Stimulated activated CD4-positive, alpha-beta T cell treated with anti-CD3 and anti-CD28 coated beads, Interleukin-15, amount 100 ng/mL, for 48 hours (primary cell): ENCODE data around the gene GMPS.
"Not testable (repeated sequence)": the region's sequence is repeated elsewhere in the genome, so short reads cannot be mapped to it uniquely, and the experiment has no call there.

Experiments
- DNase-seq, 2 donors: peaks; one replicate each; pipeline ENCODE4 v3.0.0-alpha.2; 2020; ENCODE audit warnings: low read depth in 2 of 2

The GMPS gene

DNA sequence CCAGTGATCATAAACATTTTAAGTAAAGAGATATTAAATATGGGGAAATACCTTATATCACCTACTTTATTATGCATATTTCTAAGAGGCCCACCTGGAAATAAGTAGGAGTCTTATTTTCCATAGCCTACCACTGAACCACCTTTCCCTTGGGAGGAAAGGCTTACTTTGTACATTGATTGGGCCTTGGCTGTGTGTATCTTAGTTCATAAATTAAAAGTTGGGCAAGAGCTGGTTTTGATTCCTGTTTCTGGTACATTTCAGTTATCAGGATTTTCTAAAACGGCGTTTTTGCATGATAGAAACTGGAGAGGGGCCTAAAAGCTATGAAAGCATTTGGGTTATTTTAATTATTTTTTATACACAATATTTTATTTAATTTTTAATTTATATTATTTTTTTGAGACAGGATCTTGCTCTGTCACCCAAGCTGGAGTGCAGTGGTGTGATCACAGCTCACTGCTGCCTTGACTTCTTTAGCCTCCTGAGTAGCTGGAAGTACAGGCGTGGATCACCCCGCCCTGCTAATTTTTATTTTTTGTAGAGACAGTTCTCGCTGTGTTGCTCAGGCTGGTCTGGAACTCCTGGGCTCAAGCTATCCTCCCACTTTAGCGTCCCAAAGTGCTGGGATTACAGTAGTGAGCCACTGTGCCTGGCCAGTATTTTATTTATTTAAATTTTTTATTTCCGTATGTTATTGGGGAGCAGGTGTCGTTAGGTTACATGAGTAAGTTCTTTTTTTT lies 2.6 kb downstream of the GMPS start:
- DNase-seq = no peak

GRCh38 chr3:155876037-155876436 lies 5.6 kb downstream of the GMPS start:
- no peak for DNase-seq

GRCh38 chr3:155876503-155876902 lies 6.1 kb downstream of the GMPS start:
- DNase-seq = no peak

GRCh38 chr3:155880286-155880685 lies 9.8 kb downstream of the GMPS start:
- no peak for DNase-seq

DNA sequence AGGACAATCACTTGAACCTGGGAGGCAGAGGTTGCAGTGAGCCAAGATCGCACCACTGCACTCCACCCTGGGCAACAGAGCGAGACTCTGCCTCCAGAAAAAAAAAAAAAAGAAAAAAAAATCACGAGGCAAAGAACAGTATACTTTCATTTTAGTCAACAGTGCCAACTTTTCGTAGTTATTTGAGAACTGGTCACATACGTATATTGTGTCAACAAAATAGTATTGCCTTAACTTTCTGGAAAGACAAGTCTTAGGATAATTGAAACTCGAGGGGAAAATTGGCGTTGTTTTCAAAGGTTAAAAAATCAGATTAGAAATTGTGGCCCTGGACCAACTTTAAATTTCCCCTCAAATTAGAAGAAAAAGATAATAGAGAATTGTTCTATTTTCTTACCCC lies 13.8 kb downstream of the GMPS start:
- DNase-seq = no peak

DNA sequence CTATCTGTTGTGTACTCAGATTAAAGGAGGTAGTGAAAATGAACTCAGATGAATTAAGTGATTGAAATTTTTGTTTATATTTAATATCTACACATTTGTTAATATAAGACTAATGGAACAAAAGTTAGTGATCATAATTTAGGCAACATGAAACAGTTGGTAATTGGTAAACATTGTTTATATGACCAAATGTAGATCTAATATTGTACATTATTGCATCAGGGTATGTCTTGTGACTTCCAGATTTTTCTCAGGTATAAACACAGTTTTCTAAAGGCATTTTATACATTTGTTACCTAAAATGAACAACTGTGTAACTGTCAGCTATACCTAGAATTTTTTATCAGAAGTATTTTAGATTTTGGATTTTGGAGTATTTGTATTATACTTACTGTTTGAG lies 14.8 kb downstream of the GMPS start:
- no peak for DNase-seq

DNA sequence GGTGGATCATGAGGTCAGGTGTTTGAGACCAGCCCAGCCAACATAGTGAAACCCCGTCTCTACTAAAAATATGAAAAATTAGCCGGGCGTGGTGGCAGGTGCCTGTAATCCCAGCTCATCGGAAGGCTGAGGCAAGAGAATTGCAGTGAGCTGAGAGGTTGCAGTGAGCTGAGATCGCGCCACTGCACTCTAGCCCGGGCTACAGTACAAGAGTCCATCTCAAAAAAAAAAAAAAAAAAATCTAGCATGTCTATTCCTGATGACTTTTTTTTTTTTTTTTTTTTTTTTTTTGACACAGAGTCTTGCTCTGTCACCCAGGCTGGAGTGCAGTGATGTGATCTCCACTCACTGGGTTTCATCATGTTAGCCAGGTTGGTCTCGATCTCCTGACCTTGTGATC lies 15.9 kb downstream of the GMPS start:
- not testable (repeated sequence) for DNase-seq

DNA sequence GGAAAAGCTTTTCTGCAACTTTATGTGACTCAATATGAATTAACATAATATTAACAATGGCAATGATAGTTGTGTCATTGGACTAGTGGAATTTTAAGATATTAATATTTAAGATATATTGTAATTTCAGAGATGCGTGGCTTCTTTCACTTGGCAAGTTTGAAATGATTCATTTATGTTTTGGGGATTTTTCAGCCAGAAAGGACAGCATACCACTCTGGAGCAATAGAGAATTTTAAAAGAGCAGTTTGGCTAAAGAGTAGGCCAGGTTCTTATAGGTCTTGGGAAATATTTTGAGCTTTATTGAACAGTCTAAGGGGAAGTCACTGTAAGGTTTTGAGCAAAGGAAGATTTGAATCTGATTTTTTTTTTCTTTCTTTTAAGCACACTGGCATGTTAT lies 16.5 kb downstream of the GMPS start:
- DNase-seq = no peak

- no peak for DNase-seq
These were observed 18.8 kb downstream of the GMPS start for GRCh38 chr3:155889212-155889611.

- DNase-seq = no peak
These were observed 19.5 kb downstream of the GMPS start for GRCh38 chr3:155889952-155890351.

DNA sequence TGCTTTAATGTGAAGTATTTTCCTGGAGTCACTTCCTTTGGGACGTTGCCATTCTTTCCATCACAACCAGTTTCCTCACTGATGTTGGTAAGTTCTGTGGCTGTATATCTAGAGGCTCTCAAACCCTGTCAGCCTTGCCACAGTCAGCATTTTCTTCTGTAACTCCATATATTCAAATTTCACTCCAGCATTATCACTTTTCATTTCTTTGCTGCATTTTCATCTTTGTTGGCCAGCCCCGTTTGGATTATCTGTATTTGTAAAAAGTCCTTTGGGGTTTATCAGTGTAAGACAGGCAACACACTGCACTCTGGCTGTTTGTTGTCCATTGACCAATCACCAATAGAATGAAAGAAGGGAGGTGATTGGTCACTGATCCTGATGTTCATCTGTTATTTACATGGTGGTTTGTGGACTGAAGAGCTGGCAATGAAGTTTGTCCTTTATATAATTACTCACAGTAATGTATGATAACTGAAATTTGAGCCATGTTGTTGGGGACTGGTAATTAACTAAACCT lies 20.3 kb downstream of the GMPS start:
- no peak for DNase-seq

DNA sequence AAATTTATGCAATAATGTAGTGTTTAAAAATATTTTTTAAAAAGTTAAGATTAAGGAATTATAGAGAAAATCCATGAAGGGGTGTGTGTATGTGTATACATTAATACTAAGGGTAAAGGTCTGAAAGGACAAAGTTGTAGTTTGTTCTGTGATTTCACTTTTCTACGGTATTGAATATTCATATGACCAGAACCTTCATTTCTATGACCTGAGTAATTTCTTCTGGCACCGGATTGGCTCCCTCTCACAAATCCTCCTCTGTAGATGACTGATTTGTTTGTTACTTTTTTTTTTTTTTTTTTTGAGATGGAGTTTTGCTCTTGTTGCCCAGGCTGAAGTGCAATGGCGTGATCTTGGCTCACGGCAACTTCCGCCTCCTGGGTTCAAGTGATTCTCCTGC lies 20.9 kb downstream of the GMPS start:
- no peak for DNase-seq

DNA sequence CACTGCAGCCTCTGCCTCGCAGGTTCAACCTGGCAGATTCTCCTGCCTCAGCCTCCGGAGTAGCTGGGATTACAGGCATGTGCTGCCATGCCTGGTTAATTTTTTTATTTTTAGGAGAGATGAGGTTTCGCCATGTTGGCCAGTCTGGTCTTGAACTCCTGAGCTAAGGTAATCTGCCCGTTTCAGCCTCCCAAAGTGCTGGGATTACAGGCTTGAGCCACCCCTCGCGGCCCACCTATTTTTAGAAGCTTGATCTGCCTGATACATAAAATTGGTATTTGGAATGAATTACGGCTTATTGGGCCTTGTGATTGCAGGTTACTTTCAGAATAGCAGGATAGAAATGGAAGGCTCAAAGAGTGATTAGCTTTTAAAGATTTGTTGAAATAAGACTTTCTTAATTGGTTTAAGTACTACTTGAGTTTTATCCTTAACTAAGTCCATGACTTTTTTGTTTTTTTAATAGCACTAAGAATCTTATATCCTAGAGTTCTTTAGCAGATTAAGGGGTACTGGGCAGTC lies 25.0 kb downstream of the GMPS start:
- no peak for DNase-seq

DNA sequence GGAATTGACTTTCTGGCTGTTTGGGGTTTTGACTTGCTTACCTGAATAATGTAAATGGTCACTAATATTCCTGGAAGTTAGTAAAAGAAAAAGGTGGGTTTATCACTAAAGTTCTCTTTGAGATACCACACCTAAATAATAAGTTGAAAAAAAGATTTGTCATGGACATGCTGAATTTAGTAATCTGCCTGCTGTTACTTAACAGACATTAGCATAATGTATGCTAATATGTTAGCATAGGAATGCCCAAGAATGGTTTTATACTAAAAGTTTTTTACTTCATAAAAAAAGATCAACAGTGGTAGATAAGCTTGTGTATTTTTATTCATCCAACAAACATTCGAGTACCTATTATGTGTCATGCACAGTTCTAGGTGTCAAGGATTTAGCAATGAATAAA lies 36.5 kb downstream of the GMPS start:
- no peak for DNase-seq

- DNase-seq = no peak
These were observed 37.6 kb downstream of the GMPS start for GRCh38 chr3:155908086-155908485.

DNA sequence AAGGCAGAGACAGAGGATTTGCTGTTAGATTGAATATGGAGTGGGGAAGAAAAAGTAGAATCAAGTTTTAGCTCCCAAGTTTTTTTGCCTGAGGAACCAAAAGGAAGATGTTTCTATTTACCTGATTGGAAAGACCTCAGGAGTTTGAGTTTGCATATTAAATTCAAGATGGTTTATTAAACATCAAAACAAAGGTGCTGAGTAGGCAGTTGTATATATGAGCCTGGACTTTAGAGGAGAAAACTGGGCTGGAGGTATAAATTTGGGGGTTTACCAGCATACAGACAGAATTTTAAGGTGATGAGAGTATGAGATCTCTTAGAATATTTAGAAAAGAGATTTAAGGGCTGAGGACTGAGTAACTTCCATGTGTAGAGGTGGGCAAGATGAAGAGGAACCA lies 38.2 kb downstream of the GMPS start:
- DNase-seq = no peak

DNA sequence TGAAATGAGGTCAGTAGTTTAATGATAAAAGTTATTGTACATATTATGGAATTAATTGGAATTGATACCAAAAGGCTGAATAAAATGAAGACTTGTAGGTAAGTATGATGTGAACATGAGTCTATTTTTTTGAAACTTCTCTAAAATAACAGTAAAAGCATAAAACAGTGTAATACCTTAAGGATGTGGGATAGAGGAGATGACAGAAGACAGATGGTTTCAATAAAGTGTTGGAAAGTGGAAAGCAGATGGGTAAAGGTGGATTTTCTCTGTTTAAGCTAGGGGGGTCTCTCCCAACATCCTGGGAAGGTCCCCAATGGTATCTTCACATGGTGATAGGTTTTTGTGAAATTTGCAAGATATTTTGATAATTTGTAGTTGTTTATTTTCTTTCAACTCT lies 41.6 kb downstream of the GMPS start:
- no peak for DNase-seq

- no peak for DNase-seq
These were observed 42.2 kb downstream of the GMPS start for GRCh38 chr3:155912579-155913190.

DNA sequence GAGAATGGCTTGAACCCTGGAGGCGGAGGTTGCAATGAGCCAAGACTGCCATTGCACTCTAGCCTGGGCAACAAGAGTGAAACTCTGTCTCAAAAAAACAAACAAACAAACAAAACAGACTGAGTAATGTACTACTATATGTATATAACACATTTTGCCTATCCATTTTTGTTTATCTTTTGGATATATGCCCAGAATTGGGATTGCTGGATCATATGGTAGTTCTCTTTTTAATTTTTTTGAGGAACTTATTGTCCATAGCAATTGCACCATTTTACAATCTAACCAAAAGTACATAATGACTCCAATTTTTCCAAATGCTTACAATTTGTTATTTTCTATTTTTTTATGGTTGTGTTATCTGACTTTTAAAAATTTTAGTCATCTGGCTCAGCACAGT lies 47.3 kb downstream of the GMPS start:
- DNase-seq = no peak

- DNase-seq = no peak
These were observed 49.3 kb downstream of the GMPS start for GRCh38 chr3:155919728-155920127.

GRCh38 chr3:155921486-155921885 lies 51.0 kb downstream of the GMPS start:
- DNase-seq = no peak

DNA sequence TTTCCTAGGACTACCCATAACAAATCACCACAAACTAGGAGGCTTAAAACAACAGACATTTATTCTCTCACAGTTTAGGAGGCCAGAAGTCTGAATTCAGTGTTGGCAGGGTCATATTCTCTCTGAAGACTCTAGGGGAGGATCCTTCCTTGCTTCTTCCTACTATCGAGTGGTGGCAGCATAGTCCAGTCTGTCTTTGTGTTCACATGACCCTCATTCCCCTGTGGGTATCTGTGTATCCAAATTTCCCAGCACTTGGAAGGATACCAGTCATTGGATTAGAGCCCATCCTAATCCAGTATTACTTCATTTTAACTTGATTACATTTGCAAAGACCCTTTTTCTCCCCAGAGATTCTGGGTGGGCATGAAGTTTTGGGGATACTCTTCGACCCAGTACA lies 63.8 kb downstream of the GMPS start:
- no peak for DNase-seq

DNA sequence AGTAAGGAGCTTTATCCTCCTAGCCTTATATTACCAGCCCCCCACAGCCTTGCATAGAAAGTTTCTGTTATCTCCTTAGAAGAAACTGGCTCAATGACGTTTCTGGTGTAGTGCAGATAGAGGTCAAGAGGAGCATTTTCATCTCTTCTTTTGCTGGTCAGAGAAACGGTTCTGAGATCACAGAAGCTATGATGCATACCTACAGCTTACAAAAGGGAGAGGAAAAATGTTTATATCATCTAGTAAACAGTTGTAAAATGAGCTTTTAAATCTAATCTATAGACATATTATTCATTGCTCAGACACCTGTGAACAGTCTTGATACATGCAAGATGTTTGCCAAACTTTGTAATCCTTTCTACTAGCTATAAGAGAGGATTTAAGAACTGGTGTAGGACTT lies 68.0 kb downstream of the GMPS start:
- no peak for DNase-seq
